ENCODE measurements around the gene CALML3.

CALML3 gene

GRCh38 chr10:5523796-5524574, 776 bp upstream of the CALML3 start:
- no peak overlapping the region for H2BK12ac ChIP-seq (ENCODE audit: low read length in 2 of 2)
- H3K27me3 ChIP-seq (ENCODE audit: control insufficient read depth in 1 of 2, insufficient read depth in 1 of 2, low read length in 2 of 2), result peaks cover 0 to 16% of the 10 kb centered on the region in 2 experiments
- peaks cover 0 to 3% of the 10 kb centered on the region in 2 experiments for H3K36me3 ChIP-seq (ENCODE audit: control insufficient read depth in 1 of 2, insufficient read depth in 2 of 2, low read depth in 1 of 2, low read length in 2 of 2)
- no peak overlapping the region for H2AFZ ChIP-seq (ENCODE audit: low read depth, low read length)
- H3K9me3 ChIP-seq (ENCODE audit: control insufficient read depth, low read length), result no peaks in the 10 kb centered on the region
- DNase-seq, result no peak
- peaks cover 2% of the 10 kb centered on the region for H3K4me1 ChIP-seq (ENCODE audit: control insufficient read depth, insufficient read depth, low read depth, low read length)
- no peak overlapping the region for H2BK5ac ChIP-seq (ENCODE audit: low read depth, low read length, poor library complexity, severe bottlenecking)
- H3K4me3 ChIP-seq (ENCODE audit: insufficient read depth in 1 of 2, low read depth in 1 of 2, low read length in 2 of 2), result no peak overlapping the region
- H3K4ac ChIP-seq (ENCODE audit: low read depth in 1 of 2, low read length in 2 of 2), result no peak overlapping the region
- no peak overlapping the region for H4K91ac ChIP-seq (ENCODE audit: low read length)
- no peaks in the 10 kb centered on the region for H3K79me1 ChIP-seq (replicated peaks; ENCODE audit: low read length, poor library complexity, severe bottlenecking)
- H4K8ac ChIP-seq (ENCODE audit: low read length), result no peak overlapping the region
- H3K23ac ChIP-seq (ENCODE audit: low read length in 2 of 2), result no peak overlapping the region
- no peak overlapping the region for H3K4me2 ChIP-seq (ENCODE audit: low read length, poor library complexity, severe bottlenecking)
- no peak overlapping the region for H3K9ac ChIP-seq (ENCODE audit: low read length)
- 83% methylated on average over 10 of the region's 11 CpGs for WGBS
- H2BK120ac ChIP-seq (ENCODE audit: low read depth, low read length), result no peak overlapping the region
- H2BK15ac ChIP-seq (ENCODE audit: low read depth, poor library complexity, severe bottlenecking), result no peak overlapping the region
- no peak overlapping the region for H3K14ac ChIP-seq (ENCODE audit: low read length in 2 of 2)
- H3K18ac ChIP-seq (ENCODE audit: low read depth in 1 of 2, low read length in 2 of 2), result no peak overlapping the region
- no peak overlapping the region for H3K27ac ChIP-seq (ENCODE audit: low read length, poor library complexity, severe bottlenecking)
- H2AK5ac ChIP-seq (ENCODE audit: low read length, severe bottlenecking), result no peak overlapping the region

- no peaks in the 10 kb centered on the region for H3K79me1 ChIP-seq (replicated peaks; ENCODE audit: low read length, poor library complexity, severe bottlenecking)
- peak overlapping the region in 1 of 2 experiments; percentile 38 for H3K14ac ChIP-seq (ENCODE audit: low read length in 2 of 2)
- WGBS, result 90% methylated on average over 34 of the region's 34 CpGs
- no peaks in the 10 kb centered on the region for H3K9me3 ChIP-seq (ENCODE audit: control insufficient read depth, low read length)
- H4K8ac ChIP-seq (ENCODE audit: low read length), result no peak overlapping the region
- no peak overlapping the region for H2AK5ac ChIP-seq (ENCODE audit: low read length, severe bottlenecking)
- peaks cover 0 to 17% of the 10 kb centered on the region in 2 experiments for H3K27me3 ChIP-seq (ENCODE audit: control insufficient read depth in 1 of 2, insufficient read depth in 1 of 2, low read length in 2 of 2)
- no peak overlapping the region for H3K4me2 ChIP-seq (ENCODE audit: low read length, poor library complexity, severe bottlenecking)
- H3K9ac ChIP-seq (ENCODE audit: low read length), result no peak overlapping the region
- no peak overlapping the region for H2AFZ ChIP-seq (ENCODE audit: low read depth, low read length)
- no peak overlapping the region for H4K91ac ChIP-seq (ENCODE audit: low read length)
- no peak for DNase-seq
- H3K18ac ChIP-seq (ENCODE audit: low read depth in 1 of 2, low read length in 2 of 2), result no peak overlapping the region
- no peak overlapping the region for H2BK5ac ChIP-seq (ENCODE audit: low read depth, low read length, poor library complexity, severe bottlenecking)
- no peak overlapping the region for H2BK120ac ChIP-seq (ENCODE audit: low read depth, low read length)
- H3K23ac ChIP-seq (ENCODE audit: low read length in 2 of 2), result no peak overlapping the region
- H2BK15ac ChIP-seq (ENCODE audit: low read depth, poor library complexity, severe bottlenecking), result no peak overlapping the region
- H3K36me3 ChIP-seq (ENCODE audit: control insufficient read depth in 1 of 2, insufficient read depth in 2 of 2, low read depth in 1 of 2, low read length in 2 of 2), result peaks cover 0 to 3% of the 10 kb centered on the region in 2 experiments
- peaks cover 2% of the 10 kb centered on the region for H3K4me1 ChIP-seq (ENCODE audit: control insufficient read depth, insufficient read depth, low read depth, low read length)
- H3K4ac ChIP-seq (ENCODE audit: low read depth in 1 of 2, low read length in 2 of 2), result no peak overlapping the region
- H3K4me3 ChIP-seq (ENCODE audit: insufficient read depth in 1 of 2, low read depth in 1 of 2, low read length in 2 of 2), result no peak overlapping the region
- no peak overlapping the region for H2BK12ac ChIP-seq (ENCODE audit: low read length in 2 of 2)
- no peak overlapping the region for H3K27ac ChIP-seq (ENCODE audit: low read length, poor library complexity, severe bottlenecking)
These were observed 990 bp downstream of the CALML3 start for GRCh38 chr10:5525561-5526341.

- no peaks in the 10 kb centered on the region for H3K9me3 ChIP-seq (ENCODE audit: control insufficient read depth, low read length)
- H3K79me1 ChIP-seq (replicated peaks; ENCODE audit: low read length, poor library complexity, severe bottlenecking), result no peaks in the 10 kb centered on the region
- no peak overlapping the region for H2AK5ac ChIP-seq (ENCODE audit: low read length, severe bottlenecking)
- no peak overlapping the region for H4K8ac ChIP-seq (ENCODE audit: low read length)
- H3K4ac ChIP-seq (ENCODE audit: low read depth in 1 of 2, low read length in 2 of 2), result no peak overlapping the region
- DNase-seq, result no peak
- H3K23ac ChIP-seq (ENCODE audit: low read length in 2 of 2), result no peak overlapping the region
- H3K14ac ChIP-seq (ENCODE audit: low read length in 2 of 2), result no peak overlapping the region
- H3K4me1 ChIP-seq (ENCODE audit: control insufficient read depth, insufficient read depth, low read depth, low read length), result peaks cover 2% of the 10 kb centered on the region
- no peak overlapping the region for H3K18ac ChIP-seq (ENCODE audit: low read depth in 1 of 2, low read length in 2 of 2)
- H2BK5ac ChIP-seq (ENCODE audit: low read depth, low read length, poor library complexity, severe bottlenecking), result no peak overlapping the region
- no peak overlapping the region for H3K9ac ChIP-seq (ENCODE audit: low read length)
- H2BK12ac ChIP-seq (ENCODE audit: low read length in 2 of 2), result no peak overlapping the region
- H3K36me3 ChIP-seq (ENCODE audit: control insufficient read depth in 1 of 2, insufficient read depth in 2 of 2, low read depth in 1 of 2, low read length in 2 of 2), result peaks cover 0 to 3% of the 10 kb centered on the region in 2 experiments
- H2AFZ ChIP-seq (ENCODE audit: low read depth, low read length), result no peak overlapping the region
- peaks cover 0 to 17% of the 10 kb centered on the region in 2 experiments for H3K27me3 ChIP-seq (ENCODE audit: control insufficient read depth in 1 of 2, insufficient read depth in 1 of 2, low read length in 2 of 2)
- no peak overlapping the region for H2BK15ac ChIP-seq (ENCODE audit: low read depth, poor library complexity, severe bottlenecking)
- no peak overlapping the region for H3K4me3 ChIP-seq (ENCODE audit: insufficient read depth in 1 of 2, low read depth in 1 of 2, low read length in 2 of 2)
- no peak overlapping the region for H3K27ac ChIP-seq (ENCODE audit: low read length, poor library complexity, severe bottlenecking)
- H4K91ac ChIP-seq (ENCODE audit: low read length), result no peak overlapping the region
- H3K4me2 ChIP-seq (ENCODE audit: low read length, poor library complexity, severe bottlenecking), result no peak overlapping the region
- WGBS, result 79% methylated on average over 8 of the region's 8 CpGs
- no peak overlapping the region for H2BK120ac ChIP-seq (ENCODE audit: low read depth, low read length)
These were observed 2.0 kb downstream of the CALML3 start for GRCh38 chr10:5526691-5527331.

Data from mesenchymal stem cell (in vitro differentiated cells and primary cell).